Measurements from ENCODE around the gene CEACAM4.

Gene CEACAM4

GRCh38 chr19:41616792-41617621, 9.9 kb downstream of the CEACAM4 start:
- DNase-seq: no peak

- no peak for DNase-seq
Observed at GRCh38 chr19:41615207-41615606, 11.7 kb downstream of the CEACAM4 start.

DNA sequence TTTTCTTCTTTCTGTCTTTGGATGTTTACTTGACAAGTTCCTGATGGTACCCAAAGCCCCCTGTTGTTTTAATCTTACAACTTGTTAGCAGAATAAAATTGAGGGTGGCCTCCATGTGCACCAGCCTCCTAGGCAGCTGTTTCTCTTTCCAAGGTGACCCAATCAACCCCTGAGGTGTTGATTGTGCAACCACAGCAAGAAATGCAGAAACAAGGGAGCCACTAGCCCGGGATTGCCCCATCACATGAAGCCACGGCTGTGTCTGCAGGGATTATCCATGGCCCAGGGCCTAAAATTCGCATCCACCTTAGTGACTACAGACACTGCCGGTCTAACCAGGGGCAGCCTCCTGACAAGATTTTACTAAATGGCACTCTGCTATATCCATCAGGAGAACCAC, 14.4 kb downstream of the CEACAM4 start:
- no peak for DNase-seq

GRCh38 chr19:41610789-41611188, 16.1 kb downstream of the CEACAM4 start:
- DNase-seq: no peak

DNA sequence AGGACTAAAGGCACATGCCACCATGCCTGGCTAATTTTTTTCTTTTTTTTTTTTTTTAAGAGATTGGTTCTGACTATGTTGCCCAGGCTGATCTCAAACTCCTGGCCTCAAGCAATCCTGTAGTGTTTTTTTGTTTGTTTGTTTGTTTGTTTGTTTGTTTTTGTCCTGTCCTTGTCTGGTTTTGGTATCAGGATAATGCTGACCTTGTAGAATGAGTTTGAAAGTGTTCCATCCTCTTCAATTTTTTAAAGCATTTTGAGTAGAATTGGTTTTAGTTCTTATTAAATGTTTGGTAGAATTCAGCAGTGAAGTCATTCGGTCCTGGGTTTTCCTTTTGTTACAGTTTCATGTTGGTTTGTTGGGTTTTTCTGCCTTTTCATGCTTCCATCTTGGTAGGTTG, 19.2 kb downstream of the CEACAM4 start:
- no peak for DNase-seq

DNA sequence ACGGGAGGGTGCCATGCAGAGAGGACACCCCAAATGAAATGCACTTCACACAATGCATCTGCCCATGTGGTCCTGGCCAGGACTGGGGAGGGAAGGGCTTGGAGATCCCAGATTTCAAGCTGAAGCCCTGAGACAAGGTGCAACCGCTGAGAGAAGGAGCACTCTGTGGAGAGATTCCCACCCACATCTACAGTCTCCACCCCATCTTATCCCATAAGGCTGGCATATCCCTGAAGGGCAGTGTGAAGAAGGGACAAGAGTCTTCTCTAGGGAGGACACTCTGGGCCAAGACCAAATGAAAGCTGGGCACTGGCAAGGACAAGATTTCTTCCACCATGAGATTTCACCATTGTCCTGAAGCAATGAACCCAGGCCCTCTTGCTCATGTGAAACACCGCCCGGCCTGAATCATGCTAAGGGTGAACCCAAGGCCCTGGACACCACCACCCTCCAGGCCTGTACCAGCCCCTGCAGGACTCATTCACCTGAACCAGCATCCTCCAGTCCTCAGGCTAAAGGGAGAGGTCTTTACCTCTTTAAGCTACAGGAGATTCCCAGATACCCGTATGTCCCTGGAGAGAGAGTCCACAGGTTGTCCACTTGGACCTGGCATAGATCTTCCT, 20.5 kb downstream of the CEACAM4 start:
- DNase-seq: no peak

DNA sequence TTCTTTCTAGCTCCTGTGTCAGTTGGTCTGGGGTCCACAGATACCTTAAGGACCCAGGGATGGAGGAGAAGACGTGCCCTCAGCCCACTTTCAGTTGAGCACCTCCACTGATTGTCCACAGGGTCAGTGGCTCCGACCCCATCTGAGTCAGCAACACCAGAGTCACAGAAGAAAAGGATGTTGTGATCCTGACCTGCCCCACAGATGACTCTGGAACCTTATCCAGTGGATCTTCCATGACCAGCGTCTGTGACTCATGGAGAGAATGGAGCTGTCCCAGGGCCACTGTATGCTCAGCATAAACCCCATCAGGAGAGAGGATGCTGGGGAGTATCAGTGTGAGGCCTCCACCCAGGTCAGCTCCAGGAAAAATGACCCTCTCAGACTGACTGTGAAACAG, 22.0 kb downstream of the CEACAM4 start:
- DNase-seq: no peak

GRCh38 chr19:41601771-41602170, 25.1 kb downstream of the CEACAM4 start:
- DNase-seq: no peak

DNA sequence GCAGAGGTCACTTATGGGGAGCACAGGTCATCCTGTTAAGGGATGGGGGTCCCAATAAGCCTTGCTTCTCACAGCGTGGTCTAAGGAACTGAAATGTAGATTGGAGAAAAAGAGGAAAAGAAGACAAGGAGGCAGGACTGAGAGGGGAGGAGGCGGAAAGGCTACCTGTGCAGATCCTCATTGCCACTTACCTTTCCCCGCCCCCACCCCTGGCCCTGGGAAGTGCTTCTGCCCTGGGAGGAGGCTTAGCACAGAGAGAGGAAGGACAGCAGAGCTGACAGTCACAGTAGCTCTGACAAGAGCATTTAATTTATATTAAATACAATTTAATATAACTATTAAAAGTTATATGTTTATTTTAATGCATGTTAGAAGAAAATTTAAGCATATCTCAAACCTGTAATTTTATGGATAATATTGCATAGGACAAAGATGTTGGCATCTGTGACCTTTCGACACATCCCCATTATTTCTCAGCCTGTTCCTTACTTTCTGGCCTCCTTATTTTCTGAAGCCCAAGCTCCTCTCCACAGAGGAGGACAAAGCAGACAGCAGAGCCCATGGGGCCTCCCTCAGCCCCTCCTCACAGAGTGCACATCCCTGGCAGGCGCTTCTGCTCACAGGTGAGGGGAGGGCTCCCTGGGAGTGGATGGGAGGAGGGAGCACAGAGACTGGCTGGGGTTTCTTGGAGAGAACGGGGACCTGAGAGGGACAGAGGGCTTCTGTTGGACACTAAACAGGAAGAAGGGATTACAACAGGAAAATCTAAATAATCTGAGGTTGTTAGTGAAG, 27.5 kb downstream of the CEACAM4 start:
- no peak for DNase-seq

GRCh38 chr19:41597600-41598041, 29.3 kb downstream of the CEACAM4 start:
- DNase-seq: peak; percentile 84

GRCh38 chr19:41595890-41596280, 31.0 kb downstream of the CEACAM4 start:
- no peak for DNase-seq

DNA sequence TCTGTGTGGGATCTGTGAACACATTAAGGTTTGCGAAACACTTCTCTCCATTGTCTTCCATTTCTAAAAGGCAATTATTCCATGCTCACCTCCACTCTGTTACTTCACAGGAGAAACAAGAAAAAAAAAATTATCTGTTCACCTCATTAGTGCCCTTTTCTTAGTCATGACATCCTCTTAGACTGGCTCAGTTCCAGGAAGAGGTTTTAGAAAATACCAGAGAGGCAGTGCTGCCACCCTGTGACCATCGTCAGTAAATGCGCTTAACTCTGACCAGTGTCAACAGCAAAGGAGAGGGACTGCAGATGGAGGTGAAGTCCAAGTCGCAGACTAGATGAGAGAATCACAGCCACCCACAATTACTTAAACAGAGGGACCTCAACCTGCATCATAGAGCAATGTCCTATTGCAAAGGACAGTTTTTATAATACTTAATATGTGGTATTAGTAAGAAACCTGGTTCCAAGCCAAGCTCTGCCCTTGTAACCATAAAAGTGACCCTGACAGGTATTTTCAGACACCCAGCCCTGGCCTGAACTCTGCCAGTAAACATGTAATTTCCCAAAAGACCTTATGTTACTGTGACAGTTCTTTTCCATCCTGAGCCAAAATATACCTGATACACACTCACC, 31.5 kb downstream of the CEACAM4 start:
- peak; percentile 84 for DNase-seq

DNA sequence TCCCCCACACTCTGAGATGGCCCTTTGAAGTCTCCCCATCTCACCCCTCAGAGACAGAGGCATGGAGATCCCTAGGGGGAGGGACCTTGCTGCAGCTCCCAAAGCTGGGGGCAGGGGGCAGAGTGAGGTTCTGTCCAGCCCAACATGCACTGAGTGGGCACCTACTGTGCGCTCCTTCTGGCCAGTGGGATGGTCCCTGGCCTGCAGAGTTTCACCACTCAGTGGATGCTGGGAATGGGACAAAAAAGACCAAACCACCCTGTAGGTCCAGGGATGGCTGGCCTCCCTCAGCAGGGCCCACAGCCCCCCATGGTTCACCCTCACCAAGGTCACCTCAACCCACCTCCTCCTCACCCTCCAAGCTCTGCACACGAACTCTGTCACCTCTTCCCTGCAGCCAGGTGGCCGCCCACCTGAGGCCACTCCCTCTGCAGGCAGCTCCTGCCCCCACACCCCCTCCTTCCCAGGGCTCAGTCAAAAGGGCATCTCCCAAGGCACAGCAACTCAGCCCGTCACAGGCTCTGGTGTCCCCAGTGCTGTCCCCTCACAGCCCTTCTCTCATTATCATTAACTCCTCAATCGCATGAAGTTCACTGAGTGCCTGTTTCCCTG, 34.8 kb downstream of the CEACAM4 start:
- no peak for DNase-seq

GRCh38 chr19:41590936-41591335, 35.9 kb downstream of the CEACAM4 start:
- DNase-seq: no peak

GRCh38 chr19:41589371-41589770, 37.5 kb downstream of the CEACAM4 start:
- DNase-seq: no peak

- DNase-seq: no peak
Observed at GRCh38 chr19:41588497-41589209, 38.2 kb downstream of the CEACAM4 start.

- no peak for DNase-seq
Observed at GRCh38 chr19:41587838-41588210, 39.0 kb downstream of the CEACAM4 start.

- no peak for DNase-seq
Observed at GRCh38 chr19:41587101-41587837, 39.6 kb downstream of the CEACAM4 start.

DNA sequence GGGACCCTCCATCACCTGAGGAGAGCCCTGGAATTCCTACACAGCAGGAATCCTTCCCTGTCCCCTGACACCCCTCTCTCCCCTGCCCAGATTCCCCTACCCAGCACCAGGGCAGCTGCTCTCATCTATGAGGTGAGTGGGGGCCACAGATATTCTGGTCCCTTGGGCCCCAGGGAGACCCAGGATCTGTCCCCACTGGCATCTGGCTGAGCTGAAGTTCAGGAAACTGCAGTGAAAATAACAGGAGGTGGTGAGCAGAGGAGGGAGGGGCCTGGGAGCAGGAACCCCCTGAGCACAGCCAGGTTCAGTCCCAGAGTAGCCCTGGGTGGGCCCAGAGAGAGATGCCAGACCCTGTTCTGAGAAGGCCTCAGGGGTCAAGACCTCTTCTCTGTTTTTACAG, 40.8 kb downstream of the CEACAM4 start:
- no peak for DNase-seq

DNA sequence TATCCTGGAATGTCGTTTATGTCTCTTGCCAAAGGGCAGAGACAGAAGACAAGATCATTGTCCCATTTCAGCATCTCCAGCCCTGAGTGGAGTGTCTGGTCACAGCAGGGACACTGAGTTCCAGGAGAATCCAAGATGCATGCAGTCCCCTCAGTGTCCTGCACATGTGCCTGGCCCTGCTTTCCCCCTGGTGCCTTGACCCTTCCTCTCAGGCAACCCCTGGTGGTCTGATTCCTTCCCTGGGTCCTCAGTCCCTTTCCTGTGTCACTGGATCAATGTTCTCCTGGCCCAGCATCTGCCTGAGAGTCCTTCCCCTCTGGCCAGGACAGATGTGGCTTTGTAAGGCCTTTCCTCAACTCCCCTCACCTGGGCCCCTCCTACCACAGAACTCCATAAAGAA, 41.9 kb downstream of the CEACAM4 start:
- DNase-seq: no peak

GRCh38 chr19:41584260-41584810, 42.5 kb downstream of the CEACAM4 start:
- no peak for DNase-seq

Data from CD4-positive, alpha-beta T cell treated with Interleukin-10 for 1 hour (primary cell).